K562 (cell line): ENCODE results near the gene IFI30. TPM values are rescaled to one million over a fixed set of nuclear protein-coding genes. Genes with fewer than 3 reads are reported as not detected.

ENCODE experiments used
- C11orf30 ChIP-seq: fragments of 450-650 bp; IDR thresholded peaks from 2 replicates; pipeline ENCODE4 v1.6.1; 2016; ENCODE audit warnings: low read depth, mild to moderate bottlenecking
- ESRRA ChIP-seq: fragments of 450-650 bp; IDR thresholded peaks from 2 replicates; pipeline ENCODE4 v1.6.1; 2014; ENCODE audit warnings: low read depth, mild to moderate bottlenecking, moderate library complexity, borderline replicate concordance
- EZH2 ChIP-seq: IDR thresholded peaks from 2 replicates; pipeline ENCODE4 v1.6.1; 2012; ENCODE audit warnings: low read depth, mild to moderate bottlenecking, inconsistent platforms, low read length, borderline replicate concordance
- KDM5B ChIP-seq: fragments of 200-600 bp; sonication (generic); IDR thresholded peaks from 2 replicates; pipeline ENCODE4 v1.6.1; 2012; ENCODE audit warnings: low read depth, mild to moderate bottlenecking, moderate library complexity, low read length, control low read depth, inconsistent platforms; ENCODE audit not compliant: insufficient replicate concordance
- L3MBTL2 ChIP-seq: fragments of 450-650 bp; IDR thresholded peaks from 2 replicates; pipeline ENCODE4 v1.6.1; 2016; ENCODE audit warnings: mild to moderate bottlenecking, moderate library complexity
- OTX1 ChIP-seq: fragments of 450-650 bp; formaldehyde crosslinking; IDR thresholded peaks from 2 replicates; pipeline ENCODE4 v1.4.0; 2022; ENCODE audit warnings: mild to moderate bottlenecking
- POLR2A ChIP-seq: fragments of 450-650 bp; conservative IDR thresholded peaks from 2 replicates; pipeline ENCODE4 v1.6.1; 2016
- RB1 ChIP-seq: fragments of 450-650 bp; IDR thresholded peaks from 2 replicates; pipeline ENCODE4 v1.6.1; 2017; ENCODE audit warnings: low read depth, mild to moderate bottlenecking
- SRF ChIP-seq, 2 experiments: fragments of 250-450, 450-650 bp in 1 of 2; sonication (Bioruptor Pico) in 1 of 2; sonication (generic) in 1 of 2; formaldehyde crosslinking; IDR thresholded peaks; 2 replicates each; pipeline versions ENCODE4 v1.5.0 to v1.5.1; 2020 to 2022; ENCODE audit warnings: mild to moderate bottlenecking in 1 of 2, missing genetic modification reagents in 1 of 2
- ZFX ChIP-seq: sonication (generic); formaldehyde crosslinking; IDR thresholded peaks from 2 replicates; pipeline ENCODE4 v1.8.0; 2022; ENCODE audit warnings: mild to moderate bottlenecking, missing genetic modification reagents, moderate library complexity
- ZNF197 ChIP-seq: fragments of 200-800 bp; sonication (Bioruptor generic); IDR thresholded peaks from 2 replicates; pipeline ENCODE4 v1.6.1; 2016; ENCODE audit warnings: low read depth, missing genetic modification characterization, missing compliant biosample characterization
- polyA plus RNA-seq, 8 experiments: library from polyadenylated mRNA; depleted of rRNA in 4 of 8; stranded (reverse) in 5 of 8; unstranded in 3 of 8; fragments of >200 nt; fragmentation: Nextera tagmentation in 2 of 8; fragmentation: Illumina TruSeq in 1 of 8; extraction: Ambion mirVana in 2 of 8; extraction: Trizol in 1 of 8; gene quantifications; 2 replicates each; pipeline versions ENCODE4 v1.2.1 to v1.2.3, GENCODE V29; 2011 to 2014; ENCODE audit warnings: inconsistent platforms in 1 of 8, missing spikeins in 1 of 8
- total RNA-seq, 7 experiments: library from RNA; depleted of rRNA in 6 of 7; stranded (reverse); fragments of >200 nt in 6 of 7; fragmentation: Illumina TruSeq in 2 of 7; extraction: Trizol in 2 of 7; gene quantifications; 2 replicates each; pipeline versions ENCODE4 v1.2.1 to v1.2.3, GENCODE V29; 2011 to 2021; ENCODE audit warnings: low replicate concordance in 1 of 7
- TF ChIP-seq, protein P1 (sequence below): fragments of 250-450 bp; sonication (Bioruptor Pico); IDR thresholded peaks from 2 replicates; pipeline ENCODE4 v1.8.0; 2022; ENCODE audit warnings: moderate library complexity, mild to moderate bottlenecking, inconsistent platforms
- TF ChIP-seq, protein P2 (sequence below): fragments of 200-800 bp; sonication (Bioruptor generic); IDR thresholded peaks from 2 replicates; pipeline ENCODE4 v1.6.1; 2017; ENCODE audit warnings: missing genetic modification characterization, missing compliant biosample characterization
- TF ChIP-seq, protein P3 (sequence below): fragments of 200-800 bp; sonication (Bioruptor generic); IDR thresholded peaks from 2 replicates; pipeline ENCODE4 v1.6.1; 2017; ENCODE audit warnings: missing genetic modification characterization, missing compliant biosample characterization
- TF ChIP-seq, protein P4 (sequence below): conservative IDR thresholded peaks from 2 replicates; pipeline ENCODE4 v1.6.1; 2011; ENCODE audit warnings: low read depth, mild to moderate bottlenecking, low read length; ENCODE audit not compliant: control insufficient read depth
- TF ChIP-seq, protein P5 (sequence below): fragments of 450-650 bp; IDR thresholded peaks from 2 replicates; pipeline ENCODE4 v1.6.1; 2018; ENCODE audit not compliant: partially characterized antibody

The IFI30 gene
- total and polyA plus RNA-seq, 9 of the 15 experiments (the other 6 are each of a cell fraction or from before 2014, with no cell fraction given) = 63.7 to 430 (median 109) TPM

DNA sequence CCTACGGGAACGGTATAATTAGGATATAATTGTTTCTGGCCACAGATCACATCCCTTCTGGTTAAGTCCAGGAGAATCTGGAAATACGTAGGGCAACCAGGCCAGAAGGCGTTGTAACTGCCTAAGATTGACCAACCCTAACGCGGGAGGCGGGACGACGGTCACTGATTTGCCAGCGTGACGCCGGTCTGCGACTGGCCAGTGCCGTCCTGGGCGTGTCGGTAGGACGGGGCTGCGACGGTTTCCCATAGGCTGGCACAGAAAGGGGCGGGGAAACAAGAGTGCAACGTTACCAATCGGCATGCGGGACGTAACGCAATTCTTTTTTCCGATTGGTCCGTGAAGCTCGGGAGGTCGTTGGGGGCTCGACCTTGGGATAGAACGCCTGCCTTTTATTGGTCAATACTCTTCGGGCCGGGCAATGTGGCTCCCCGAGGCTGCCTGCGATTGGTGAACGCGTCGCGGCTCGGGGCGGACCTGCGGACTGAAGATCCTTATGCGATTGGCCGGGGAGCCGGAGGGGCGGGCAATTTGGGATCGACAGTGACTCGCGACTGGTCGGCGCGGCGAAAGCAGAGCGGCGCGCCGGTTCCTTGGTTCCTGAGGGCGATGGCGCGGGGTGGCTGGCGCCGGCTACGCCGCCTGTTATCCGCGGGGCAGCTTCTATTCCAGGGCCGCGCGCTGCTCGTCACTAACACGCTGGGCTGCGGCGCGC lies 19.2 kb downstream of the IFI30 start, which contains the start of gene MPV17L2 (continued):
- TF ChIP-seq, protein P1, sequence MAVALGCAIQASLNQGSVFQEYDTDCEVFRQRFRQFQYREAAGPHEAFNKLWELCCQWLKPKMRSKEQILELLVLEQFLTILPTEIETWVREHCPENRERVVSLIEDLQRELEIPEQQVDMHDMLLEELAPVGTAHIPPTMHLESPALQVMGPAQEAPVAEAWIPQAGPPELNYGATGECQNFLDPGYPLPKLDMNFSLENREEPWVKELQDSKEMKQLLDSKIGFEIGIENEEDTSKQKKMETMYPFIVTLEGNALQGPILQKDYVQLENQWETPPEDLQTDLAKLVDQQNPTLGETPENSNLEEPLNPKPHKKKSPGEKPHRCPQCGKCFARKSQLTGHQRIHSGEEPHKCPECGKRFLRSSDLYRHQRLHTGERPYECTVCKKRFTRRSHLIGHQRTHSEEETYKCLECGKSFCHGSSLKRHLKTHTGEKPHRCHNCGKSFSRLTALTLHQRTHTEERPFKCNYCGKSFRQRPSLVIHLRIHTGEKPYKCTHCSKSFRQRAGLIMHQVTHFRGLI = peak; percentile 79; the same call in 1 of the 2 replicates
- TF ChIP-seq L3MBTL2 (peak; percentile 59; the same call in 1 of the 2 replicates), KDM5B (peak; percentile 50), RB1 (peak; percentile 74; the same call in 1 of the 2 replicates), POLR2A (peak; percentile 83), SRF (CRISPR knock-in tag; IDR thresholded peaks at IDR 0.05) (no peak; a peak in 1 of 4 replicates), ESRRA (peak; percentile 98), ZNF197 (CRISPR knock-in tag) (no peak), OTX1 (CRISPR knock-in tag) (peak; percentile 52; the same call in 1 of the 2 replicates), ZFX (CRISPR knock-in tag) (peak; percentile 36; the same call in 1 of the 2 replicates), EZH2 (no peak), C11orf30 (peak; percentile 70; the same call in 1 of the 2 replicates)
- TF ChIP-seq, protein P2, sequence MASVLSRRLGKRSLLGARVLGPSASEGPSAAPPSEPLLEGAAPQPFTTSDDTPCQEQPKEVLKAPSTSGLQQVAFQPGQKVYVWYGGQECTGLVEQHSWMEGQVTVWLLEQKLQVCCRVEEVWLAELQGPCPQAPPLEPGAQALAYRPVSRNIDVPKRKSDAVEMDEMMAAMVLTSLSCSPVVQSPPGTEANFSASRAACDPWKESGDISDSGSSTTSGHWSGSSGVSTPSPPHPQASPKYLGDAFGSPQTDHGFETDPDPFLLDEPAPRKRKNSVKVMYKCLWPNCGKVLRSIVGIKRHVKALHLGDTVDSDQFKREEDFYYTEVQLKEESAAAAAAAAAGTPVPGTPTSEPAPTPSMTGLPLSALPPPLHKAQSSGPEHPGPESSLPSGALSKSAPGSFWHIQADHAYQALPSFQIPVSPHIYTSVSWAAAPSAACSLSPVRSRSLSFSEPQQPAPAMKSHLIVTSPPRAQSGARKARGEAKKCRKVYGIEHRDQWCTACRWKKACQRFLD (CRISPR knock-in tag) = peak; percentile 98
- TF ChIP-seq, protein P3, sequence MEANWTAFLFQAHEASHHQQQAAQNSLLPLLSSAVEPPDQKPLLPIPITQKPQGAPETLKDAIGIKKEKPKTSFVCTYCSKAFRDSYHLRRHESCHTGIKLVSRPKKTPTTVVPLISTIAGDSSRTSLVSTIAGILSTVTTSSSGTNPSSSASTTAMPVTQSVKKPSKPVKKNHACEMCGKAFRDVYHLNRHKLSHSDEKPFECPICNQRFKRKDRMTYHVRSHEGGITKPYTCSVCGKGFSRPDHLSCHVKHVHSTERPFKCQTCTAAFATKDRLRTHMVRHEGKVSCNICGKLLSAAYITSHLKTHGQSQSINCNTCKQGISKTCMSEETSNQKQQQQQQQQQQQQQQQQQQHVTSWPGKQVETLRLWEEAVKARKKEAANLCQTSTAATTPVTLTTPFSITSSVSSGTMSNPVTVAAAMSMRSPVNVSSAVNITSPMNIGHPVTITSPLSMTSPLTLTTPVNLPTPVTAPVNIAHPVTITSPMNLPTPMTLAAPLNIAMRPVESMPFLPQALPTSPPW (CRISPR knock-in tag) = peak; percentile 87
- TF ChIP-seq, protein P4, sequence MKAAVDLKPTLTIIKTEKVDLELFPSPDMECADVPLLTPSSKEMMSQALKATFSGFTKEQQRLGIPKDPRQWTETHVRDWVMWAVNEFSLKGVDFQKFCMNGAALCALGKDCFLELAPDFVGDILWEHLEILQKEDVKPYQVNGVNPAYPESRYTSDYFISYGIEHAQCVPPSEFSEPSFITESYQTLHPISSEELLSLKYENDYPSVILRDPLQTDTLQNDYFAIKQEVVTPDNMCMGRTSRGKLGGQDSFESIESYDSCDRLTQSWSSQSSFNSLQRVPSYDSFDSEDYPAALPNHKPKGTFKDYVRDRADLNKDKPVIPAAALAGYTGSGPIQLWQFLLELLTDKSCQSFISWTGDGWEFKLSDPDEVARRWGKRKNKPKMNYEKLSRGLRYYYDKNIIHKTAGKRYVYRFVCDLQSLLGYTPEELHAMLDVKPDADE = peak; percentile 67
- TF ChIP-seq, protein P5, sequence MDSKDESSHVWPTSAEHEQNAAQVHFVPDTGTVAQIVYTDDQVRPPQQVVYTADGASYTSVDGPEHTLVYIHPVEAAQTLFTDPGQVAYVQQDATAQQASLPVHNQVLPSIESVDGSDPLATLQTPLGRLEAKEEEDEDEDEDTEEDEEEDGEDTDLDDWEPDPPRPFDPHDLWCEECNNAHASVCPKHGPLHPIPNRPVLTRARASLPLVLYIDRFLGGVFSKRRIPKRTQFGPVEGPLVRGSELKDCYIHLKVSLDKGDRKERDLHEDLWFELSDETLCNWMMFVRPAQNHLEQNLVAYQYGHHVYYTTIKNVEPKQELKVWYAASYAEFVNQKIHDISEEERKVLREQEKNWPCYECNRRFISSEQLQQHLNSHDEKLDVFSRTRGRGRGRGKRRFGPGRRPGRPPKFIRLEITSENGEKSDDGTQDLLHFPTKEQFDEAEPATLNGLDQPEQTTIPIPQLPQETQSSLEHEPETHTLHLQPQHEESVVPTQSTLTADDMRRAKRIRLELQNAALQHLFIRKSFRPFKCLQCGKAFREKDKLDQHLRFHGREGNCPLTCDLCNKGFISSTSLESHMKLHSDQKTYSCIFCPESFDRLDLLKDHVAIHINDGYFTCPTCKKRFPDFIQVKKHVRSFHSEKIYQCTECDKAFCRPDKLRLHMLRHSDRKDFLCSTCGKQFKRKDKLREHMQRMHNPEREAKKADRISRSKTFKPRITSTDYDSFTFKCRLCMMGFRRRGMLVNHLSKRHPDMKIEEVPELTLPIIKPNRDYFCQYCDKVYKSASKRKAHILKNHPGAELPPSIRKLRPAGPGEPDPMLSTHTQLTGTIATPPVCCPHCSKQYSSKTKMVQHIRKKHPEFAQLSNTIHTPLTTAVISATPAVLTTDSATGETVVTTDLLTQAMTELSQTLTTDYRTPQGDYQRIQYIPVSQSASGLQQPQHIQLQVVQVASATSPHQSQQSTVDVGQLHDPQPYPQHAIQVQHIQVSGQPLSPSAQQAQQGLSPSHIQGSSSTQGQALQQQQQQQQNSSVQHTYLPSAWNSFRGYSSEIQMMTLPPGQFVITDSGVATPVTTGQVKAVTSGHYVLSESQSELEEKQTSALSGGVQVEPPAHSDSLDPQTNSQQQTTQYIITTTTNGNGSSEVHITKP = peak; percentile 24
